B cell (primary cell): ENCODE data around the gene XPNPEP2. TPM values are rescaled to one million over a fixed set of nuclear protein-coding genes. Genes with fewer than 3 reads are reported as not detected.

Experiments
- ATAC-seq: fragments of 200-7000 bp; cut with Tn5 transposase; one replicate; pipeline ENCODE4 v1.10.0; 2021; ENCODE audit warnings: low read depth, mild to moderate bottlenecking, moderate number of reproducible peaks, moderate library complexity
- CTCF ChIA-PET: fragments of 350-600 bp; sonication (Branson Sonifier 250); formaldehyde crosslinking; loops from one replicate; lab custom pipeline; 2021; ENCODE audit warnings: antibody characterized with exemption, inconsistent platforms; lab: Charles Lee
- POLR2A ChIA-PET: fragments of 350-600 bp; sonication (Branson Sonifier 250); formaldehyde crosslinking; loops from one replicate; lab custom pipeline; 2021; ENCODE audit warnings: antibody characterized with exemption; lab: Charles Lee
- DNase-seq: peaks from one replicate; pipeline ENCODE4 v3.0.0; 2013
- H2AFZ ChIP-seq: 2 replicates; pipeline ENCODE4 v1.6.1; 2012; ENCODE audit warnings: mild to moderate bottlenecking, low read depth, low read length; ENCODE audit not compliant: insufficient read depth, poor library complexity, severe bottlenecking
- H3K27ac ChIP-seq, 2 donors: 1 replicate in 1 of 2; 2 replicates in 1 of 2; pipeline ENCODE4 v1.5.1; 2012 to 2013; ENCODE audit warnings: low read length in 2 of 2, mild to moderate bottlenecking in 2 of 2, moderate library complexity in 1 of 2
- H3K27me3 ChIP-seq, 4 experiments: fragments of 200-600 bp in 1 of 4; sonication (generic) in 1 of 4; replicated peaks in 1 of 4; 1 replicate in 2 of 4; 2 replicates in 2 of 4; pipeline versions ENCODE4 v1.6.1 to v1.7.0; 2013 to 2016; ENCODE audit warnings: low read length in 3 of 4, mild to moderate bottlenecking in 2 of 4, mixed read lengths in 1 of 4, moderate library complexity in 1 of 4; ENCODE audit not compliant: insufficient read depth in 4 of 4, control insufficient read depth in 3 of 4; ENCODE audit errors: control extremely low read depth in 1 of 4
- H3K36me3 ChIP-seq, 2 experiments: replicated peaks in 1 of 2; 1 replicate in 1 of 2; 2 replicates in 1 of 2; pipeline versions ENCODE4 v1.6.1 to v1.7.1; 2013; ENCODE audit warnings: low read length in 1 of 2; ENCODE audit not compliant: insufficient read depth in 2 of 2, control insufficient read depth in 1 of 2; ENCODE audit errors: control extremely low read depth in 1 of 2, extremely low read depth in 1 of 2
- H3K4me1 ChIP-seq, 2 donors: fragments of 200-600 bp in 1 of 2; sonication (generic) in 1 of 2; 1 replicate in 1 of 2; 2 replicates in 1 of 2; pipeline versions ENCODE4 v1.5.1 to v1.6.1; 2013 to 2017; ENCODE audit warnings: low read length in 2 of 2; ENCODE audit not compliant: control insufficient read depth in 2 of 2, insufficient read depth in 2 of 2
- H3K4me2 ChIP-seq: replicated peaks from 2 replicates; pipeline ENCODE3; 2012; ENCODE audit warnings: mild to moderate bottlenecking, low read depth, low read length; ENCODE audit not compliant: poor library complexity, severe bottlenecking
- H3K4me3 ChIP-seq, 5 experiments: fragments of 200-600 bp in 1 of 5; sonication (generic) in 1 of 5; 1 replicate in 3 of 5; 2 replicates in 2 of 5; pipeline versions ENCODE4 v1.5.1 to v1.7.0; 2011 to 2016; ENCODE audit warnings: low read length in 4 of 5, mild to moderate bottlenecking in 4 of 5, low read depth in 2 of 5, control low read depth in 1 of 5, moderate library complexity in 1 of 5; ENCODE audit not compliant: insufficient read depth in 1 of 5; ENCODE audit errors: control extremely low read depth in 1 of 5, extremely low read depth in 1 of 5
- H3K79me2 ChIP-seq: fragments of 200-600 bp; sonication (generic); one replicate; pipeline ENCODE4 v1.6.0; 2016; ENCODE audit warnings: low read length; ENCODE audit not compliant: control insufficient read depth, insufficient read depth
- H3K9ac ChIP-seq: fragments of 200-600 bp; sonication (generic); 2 replicates; pipeline ENCODE4 v1.6.1; 2017; ENCODE audit warnings: mild to moderate bottlenecking, low read length, moderate library complexity
- H3K9me3 ChIP-seq, 3 donors: one replicate each; pipeline versions ENCODE4 v1.6.1 to v1.7.1; 2013; ENCODE audit warnings: low read length in 2 of 3; ENCODE audit not compliant: control insufficient read depth in 2 of 3, insufficient read depth in 1 of 3; ENCODE audit errors: control extremely low read depth in 1 of 3
- H4K20me1 ChIP-seq: 2 replicates; pipeline ENCODE4 v1.6.0; 2012; ENCODE audit warnings: mild to moderate bottlenecking, low read length; ENCODE audit not compliant: insufficient read depth, control insufficient read depth, poor library complexity, severe bottlenecking
- H3K27ac Mint-ChIP-seq: one replicate; pipeline ENCODE4 v1.8.0; 2021; ENCODE audit warnings: mixed read lengths
- H3K27me3 Mint-ChIP-seq: one replicate; pipeline ENCODE4 v1.8.0; 2021; ENCODE audit warnings: mixed read lengths
- H3K4me1 Mint-ChIP-seq: one replicate; pipeline ENCODE4 v1.8.0; 2021; ENCODE audit warnings: mixed read lengths
- H3K4me3 Mint-ChIP-seq: one replicate; pipeline ENCODE4 v1.8.0; 2021; ENCODE audit warnings: mixed read lengths
- H3K9me3 Mint-ChIP-seq: one replicate; pipeline ENCODE4 v1.8.0; 2022; ENCODE audit warnings: mixed read lengths; ENCODE audit not compliant: insufficient read depth
- CTCF ChIP-seq: fragments of 200-600 bp; IDR thresholded peaks from one replicate; pipeline ENCODE4 v1.8.0; 2022; ENCODE audit warnings: antibody characterized with exemption, mild to moderate bottlenecking
- EZH2 ChIP-seq: IDR thresholded peaks from 2 replicates; pipeline ENCODE4 v1.6.1; 2012; ENCODE audit warnings: borderline replicate concordance, low read depth, mild to moderate bottlenecking, moderate library complexity, low read length; ENCODE audit not compliant: insufficient read depth, poor library complexity, severe bottlenecking
- WGBS: methylation state at CpG from one replicate; pipeline ENCODE4 v1.1.5; 2013; ENCODE audit warnings: missing lambda C conversion rate; ENCODE audit not compliant: insufficient coverage; 5-methylcytosine and 5-hydroxymethylcytosine counted together
- intact Hi-C: fragments of 100-400 bp; cut with micrococcal nuclease; formaldehyde crosslinking; loops from one replicate; pipeline ENCODE4 v1.10.0; 2022
- polyA plus RNA-seq: library from polyadenylated mRNA; depleted of rRNA; stranded (reverse); fragments of >200 nt; gene quantifications from 2 replicates; pipeline ENCODE4 v1.2.3, GENCODE V29; 2012
- total RNA-seq, 2 donors: library from RNA; stranded (reverse); fragments of 120-200 nt in 1 of 2; gene quantifications; 1 replicate in 1 of 2; 2 replicates in 1 of 2; pipeline versions ENCODE4 v1.2.3 to v1.2.4, GENCODE V29; 2013 to 2022

The XPNPEP2 gene
- total and polyA plus RNA-seq, 2 donors (not counting 1 experiment from before 2014, with no cell fraction given): 0.31 TPM; not detected in 1

- Histone ChIP-seq H3K9ac (peak overlapping the region; percentile 82), H3K4me3 (peak overlapping the region in 3 of 5 experiments; percentile 3 to 25 (median 11)), H3K27me3 (no peaks in the 10 kb centered on the region), H4K20me1 (peaks cover 72% of the 10 kb centered on the region), H2AFZ (no peak overlapping the region), H3K27ac (peak overlapping the region; percentile 18 to 81), H3K9me3 (no peaks in the 10 kb centered on the region), H3K79me2 (peaks cover 89% of the 10 kb centered on the region), H3K36me3 (peaks cover 0 to 53% of the 10 kb centered on the region in 2 experiments), H3K4me2 (peak overlapping the region; percentile 85), H3K4me1 (peaks cover 62 to 71% of the 10 kb centered on the region in 2 donors)
- intact Hi-C loops: loop anchor here (5.0 kb wide), 2 partner anchors 47 to 107 kb away; partner anchors contain the start of gene XPNPEP2
- DNase-seq (no peak), ATAC-seq (no peak)
- CTCF ChIA-PET: interaction anchor here (1.6 to 4.5 kb wide), 3 partner anchors 12 to 28 kb away, joined by 7 to 32 read pairs (median 24); no protein-coding TSS in a partner anchor
- Mint-ChIP-seq H3K4me1 (peaks cover 59% of the 10 kb centered on the region), H3K27ac (peak overlapping the region; percentile 80), H3K27me3 (no peaks in the 10 kb centered on the region), H3K4me3 (peak overlapping the region; percentile 89), H3K9me3 (no peaks in the 10 kb centered on the region)
- no CpG with 5 or more reads among the region's 7 CpGs for WGBS
- POLR2A ChIA-PET: interaction anchor here (1.0 to 4.0 kb wide), 3 partner anchors 10 to 16 kb away, joined by 4 to 35 read pairs (median 8); no protein-coding TSS in a partner anchor
- TF ChIP-seq CTCF (no peak), EZH2 (no peak)
Measured at GRCh38 chrX:129784371-129784770, 45.6 kb downstream of the XPNPEP2 start.

- H3K4me1 Mint-ChIP-seq: peaks cover 59% of the 10 kb centered on the region
- Histone ChIP-seq H3K36me3 (peaks cover 0 to 61% of the 10 kb centered on the region in 2 experiments), H2AFZ (no peak overlapping the region), H3K27ac (peak overlapping the region; percentile 41 to 66), H4K20me1 (peaks cover 82% of the 10 kb centered on the region), H3K4me1 (peaks cover 60 to 67% of the 10 kb centered on the region in 2 donors), H3K4me3 (peak overlapping the region in 4 of 5 experiments; percentile 8 to 46 (median 24)), H3K27me3 (no peaks in the 10 kb centered on the region), H3K9me3 (no peaks in the 10 kb centered on the region), H3K9ac (peak overlapping the region; percentile 52), H3K4me2 (peak overlapping the region; percentile 75), H3K79me2 (peaks cover 82% of the 10 kb centered on the region)
- POLR2A ChIA-PET: interaction anchor here (0.6 to 1.1 kb wide), 3 partner anchors 11 to 26 kb away, joined by 3 to 4 read pairs (median 3); no protein-coding TSS in a partner anchor
- 20% methylated on average over 1 of the region's 11 CpGs for WGBS
- H3K27ac Mint-ChIP-seq: peak overlapping the region; percentile 95
- ATAC-seq: no peak
- H3K4me3 Mint-ChIP-seq: peak overlapping the region; percentile 85
- CTCF ChIA-PET: interaction anchor here (4.1 to 4.5 kb wide), 2 partner anchors 13 to 29 kb away, joined by 24 to 32 read pairs; no protein-coding TSS in a partner anchor
- no peaks in the 10 kb centered on the region for H3K27me3 Mint-ChIP-seq
- peak; percentile 21 for DNase-seq
- H3K9me3 Mint-ChIP-seq: no peaks in the 10 kb centered on the region
- intact Hi-C loops: no loop called here
- no peak for TF ChIP-seq CTCF
- no peak for TF ChIP-seq EZH2
Measured at GRCh38 chrX:129785160-129785947, 46.6 kb downstream of the XPNPEP2 start.
